Stimulated activated CD4-positive, alpha-beta T cell treated with anti-CD3 and anti-CD28 coated beads, Interleukin-1b, Interleukin-23, amount 100 ng/mL, for 48 hours (primary cell): ENCODE results near the gene MRPL51.
"Not testable (repeated sequence)": the region's sequence is repeated elsewhere in the genome, so short reads cannot be mapped to it uniquely, and the experiment has no call there.

Source experiments
- DNase-seq: peaks from one replicate; pipeline ENCODE4 v3.0.0-alpha.2; 2020

The MRPL51 gene

GRCh38 chr12:6530576-6531260 lies 37.7 kb upstream of the MRPL51 start:
- DNase-seq = no peak

DNA sequence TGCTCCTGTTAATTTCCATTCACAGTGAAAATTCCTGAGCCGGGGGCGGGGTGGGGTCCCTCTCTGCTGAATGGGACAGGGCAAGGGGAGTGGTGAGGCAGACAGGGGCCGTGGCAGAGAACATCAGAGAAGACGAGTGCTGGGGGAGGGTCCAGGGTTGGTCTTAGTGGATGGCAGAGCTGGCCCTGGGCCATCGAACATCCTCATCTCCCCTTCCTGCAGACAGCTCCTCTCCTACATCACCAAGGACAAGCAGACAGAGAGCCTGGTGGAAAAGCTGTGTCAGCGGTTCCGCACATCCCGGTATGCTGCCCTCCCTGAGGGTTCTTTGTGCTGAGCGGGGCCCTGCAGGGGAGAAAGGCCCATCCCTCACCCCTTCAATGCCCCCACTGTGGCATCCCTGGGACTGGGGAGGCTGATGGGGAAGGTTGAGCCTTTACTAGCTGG lies 36.3 kb upstream of the MRPL51 start:
- no peak for DNase-seq

DNA sequence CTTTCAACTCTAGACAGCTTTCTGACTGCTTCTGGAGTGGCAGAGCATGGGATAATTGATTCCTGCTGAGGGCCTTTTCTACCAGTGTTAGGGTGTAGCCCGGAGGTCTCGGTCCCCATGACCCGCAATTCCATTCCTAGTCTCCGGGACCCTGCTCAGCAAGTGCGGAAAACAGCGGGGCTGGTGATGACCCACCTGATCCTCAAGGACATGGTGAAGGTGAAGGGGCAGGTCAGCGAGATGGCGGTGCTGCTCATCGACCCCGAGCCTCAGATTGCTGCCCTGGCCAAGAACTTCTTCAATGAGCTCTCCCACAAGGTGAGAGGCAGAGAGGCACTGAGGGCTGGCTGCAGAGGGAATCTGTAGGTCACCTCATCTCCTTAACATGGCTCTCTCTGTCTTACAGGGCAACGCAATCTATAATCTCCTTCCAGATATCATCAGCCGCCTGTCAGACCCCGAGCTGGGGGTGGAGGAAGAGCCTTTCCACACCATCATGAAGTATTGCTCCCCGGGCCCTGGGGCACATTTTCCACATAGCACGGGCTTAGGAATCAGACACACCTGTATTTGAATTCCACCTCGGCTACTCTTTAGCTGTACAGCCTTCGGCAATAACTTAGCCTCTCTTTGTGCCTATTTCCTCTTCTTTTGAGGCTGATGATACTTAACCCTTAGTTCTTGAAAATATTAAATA lies 35.6 kb upstream of the MRPL51 start:
- DNase-seq = no peak

DNA sequence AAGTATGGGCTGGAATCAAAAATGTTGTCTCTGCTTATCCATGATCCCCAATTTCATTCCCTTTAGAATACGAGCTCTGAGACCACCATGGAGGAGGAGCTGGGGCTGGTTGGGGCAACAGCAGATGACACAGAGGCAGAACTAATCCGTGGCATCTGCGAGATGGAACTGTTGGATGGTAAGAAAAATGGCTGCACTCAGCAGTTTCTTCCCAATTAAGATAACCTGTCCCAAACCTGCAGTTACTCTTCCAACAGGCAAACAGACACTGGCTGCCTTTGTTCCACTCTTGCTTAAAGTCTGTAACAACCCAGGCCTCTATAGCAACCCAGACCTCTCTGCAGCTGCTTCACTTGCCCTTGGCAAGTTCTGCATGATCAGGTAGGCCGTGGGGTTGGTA lies 34.6 kb upstream of the MRPL51 start:
- no peak for DNase-seq

DNA sequence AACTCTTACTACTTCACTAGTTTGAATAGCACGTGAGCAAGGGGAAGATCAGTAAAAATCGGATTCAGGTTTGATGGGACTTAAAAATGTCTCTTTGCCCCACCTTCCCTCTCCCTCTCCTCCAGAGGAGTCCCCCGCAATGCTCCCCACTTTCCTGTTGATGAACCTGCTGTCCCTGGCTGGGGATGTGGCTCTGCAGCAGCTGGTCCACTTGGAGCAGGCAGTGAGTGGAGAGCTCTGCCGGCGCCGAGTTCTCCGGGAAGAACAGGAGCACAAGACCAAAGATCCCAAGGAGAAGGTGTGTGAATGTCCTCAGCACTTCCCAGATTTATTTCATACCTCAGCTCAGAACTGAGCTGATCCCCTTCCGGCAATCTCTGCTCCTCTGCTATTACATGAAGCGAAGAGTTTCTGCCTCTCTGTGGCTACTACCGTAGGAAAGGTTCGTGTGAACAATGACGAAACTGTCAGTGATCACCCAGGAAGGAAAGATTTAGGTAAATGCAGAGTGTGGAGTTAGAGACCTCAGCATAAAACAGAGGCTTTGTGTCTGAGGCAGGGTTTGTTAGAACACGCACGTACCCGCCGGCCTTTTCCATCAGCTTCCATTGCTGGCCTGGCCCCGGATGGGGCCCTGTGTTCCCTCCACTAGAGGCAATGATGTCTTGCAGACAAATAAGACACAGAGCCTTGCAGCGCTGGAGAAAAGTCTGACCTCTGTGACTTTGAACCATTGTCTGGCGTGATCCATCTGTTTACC lies 33.9 kb upstream of the MRPL51 start:
- no peak for DNase-seq

- DNase-seq = no peak
Measured at GRCh38 chr12:6526201-6526600, 33.1 kb upstream of the MRPL51 start.

GRCh38 chr12:6524648-6525047 lies 31.6 kb upstream of the MRPL51 start:
- no peak for DNase-seq

DNA sequence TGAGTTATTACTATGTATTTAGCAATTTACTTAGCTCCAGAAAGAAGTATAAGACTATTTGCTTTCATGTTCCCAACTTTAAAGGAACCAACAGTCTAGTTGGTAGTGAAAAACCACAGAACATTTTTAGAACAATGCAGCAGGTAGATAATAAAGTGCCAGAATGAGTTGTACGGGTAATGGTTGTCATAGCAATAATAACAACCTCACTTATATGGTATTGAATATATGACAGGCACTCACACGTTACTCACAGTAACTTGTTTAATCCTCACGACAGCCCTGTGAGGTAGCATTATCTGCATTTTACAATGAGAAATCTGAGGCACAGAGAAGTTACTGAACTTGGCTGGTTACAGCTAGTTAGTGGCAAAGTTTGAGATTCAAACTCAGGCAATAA lies 30.6 kb upstream of the MRPL51 start:
- DNase-seq = no peak

DNA sequence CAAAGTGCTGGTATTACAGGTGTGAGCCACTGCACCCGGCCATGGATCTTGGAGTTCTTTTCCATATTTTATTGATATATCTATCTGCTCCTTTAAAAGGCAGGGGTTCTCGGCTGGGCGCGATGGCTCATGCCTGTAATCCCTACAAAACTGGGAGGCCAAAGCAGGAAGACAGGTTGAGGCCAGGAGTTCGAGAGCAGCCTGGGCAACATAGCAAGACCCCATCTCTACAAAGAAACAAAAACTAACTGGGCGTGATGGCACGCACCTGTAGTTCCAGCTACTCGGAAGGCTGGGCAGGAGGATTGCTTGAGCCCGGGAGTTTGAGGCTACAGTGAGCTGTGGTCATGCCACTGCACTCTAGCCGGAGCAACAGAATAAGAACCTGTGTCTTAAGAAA lies 29.1 kb upstream of the MRPL51 start:
- no peak for DNase-seq

DNA sequence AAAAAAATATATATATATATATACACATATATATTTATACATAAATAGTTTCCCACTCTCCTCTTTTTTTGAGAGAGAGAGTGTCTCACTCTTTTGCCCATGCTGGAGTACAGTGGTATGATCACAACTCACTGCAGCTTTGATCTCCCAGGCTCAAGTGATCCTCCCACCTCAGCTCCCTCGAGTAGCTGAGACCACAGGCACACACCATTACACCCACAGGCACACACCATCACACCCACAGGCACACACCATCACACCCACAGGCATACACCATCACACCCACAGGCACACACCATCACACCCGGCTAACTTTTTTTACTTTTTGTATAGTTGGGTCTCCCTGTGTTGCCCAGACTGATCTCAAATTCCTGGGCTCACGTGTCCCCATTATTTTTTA lies 27.1 kb upstream of the MRPL51 start:
- no peak for DNase-seq

DNA sequence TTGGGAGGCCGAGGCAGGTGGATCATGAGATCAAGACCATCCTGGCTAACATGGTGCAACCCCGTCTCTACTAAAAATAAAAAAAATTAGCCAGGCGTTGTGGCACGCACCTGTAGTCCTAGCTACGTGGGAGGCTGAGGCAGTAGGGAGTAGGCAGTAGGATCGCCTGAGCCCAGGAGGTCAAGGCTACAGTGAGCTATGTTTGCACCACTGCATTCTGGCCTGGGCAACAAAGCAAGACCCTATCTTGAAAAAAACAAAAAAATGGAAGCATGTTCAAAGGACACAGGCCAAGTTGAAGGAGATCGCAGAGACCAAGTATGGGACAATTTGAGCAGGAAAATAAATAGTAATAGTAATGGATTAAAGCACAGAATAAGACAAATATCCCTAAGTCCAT lies 15.0 kb upstream of the MRPL51 start:
- DNase-seq = no peak

GRCh38 chr12:6507102-6507998 lies 14.3 kb upstream of the MRPL51 start:
- DNase-seq = no peak

DNA sequence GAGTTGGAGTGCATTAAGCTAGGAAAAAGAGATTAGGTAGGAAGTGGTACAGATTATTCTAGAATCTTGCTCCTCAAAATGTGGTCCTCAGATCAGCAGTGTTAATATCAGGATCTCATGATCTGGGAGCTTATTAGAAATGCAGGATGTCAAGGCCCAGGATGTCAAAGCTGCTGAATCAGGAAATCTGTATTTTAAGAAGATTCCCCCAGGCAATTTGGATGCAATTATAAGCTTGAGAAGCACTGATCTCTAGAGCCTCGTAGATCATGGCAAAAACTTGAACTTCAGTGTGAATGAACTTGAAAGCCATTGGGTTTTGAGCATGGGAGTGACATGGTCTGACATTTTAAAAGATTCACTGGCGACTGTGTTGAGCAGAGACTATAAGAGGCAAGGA lies 7.4 kb upstream of the MRPL51 start:
- DNase-seq = no peak

- DNase-seq = not testable (repeated sequence)
Measured at GRCh38 chr12:6497291-6497690, 4.2 kb upstream of the MRPL51 start.

- DNase-seq = no peak
Measured at GRCh38 chr12:6494968-6495367, 1.9 kb upstream of the MRPL51 start.

GRCh38 chr12:6494258-6494743 lies 1.2 kb upstream of the MRPL51 start:
- no peak for DNase-seq

- peak; percentile 98 for DNase-seq
Measured at GRCh38 chr12:6493497-6494257, 615 bp upstream of the MRPL51 start, which contains the start of gene NCAPD2. NCAPD2 (plus strand) TSS chr12:6494102; CDS start chr12:6495099, 997 bp downstream.

- DNase-seq = not testable (repeated sequence)
Measured at GRCh38 chr12:6490673-6491072, 2.4 kb downstream of the MRPL51 start.

DNA sequence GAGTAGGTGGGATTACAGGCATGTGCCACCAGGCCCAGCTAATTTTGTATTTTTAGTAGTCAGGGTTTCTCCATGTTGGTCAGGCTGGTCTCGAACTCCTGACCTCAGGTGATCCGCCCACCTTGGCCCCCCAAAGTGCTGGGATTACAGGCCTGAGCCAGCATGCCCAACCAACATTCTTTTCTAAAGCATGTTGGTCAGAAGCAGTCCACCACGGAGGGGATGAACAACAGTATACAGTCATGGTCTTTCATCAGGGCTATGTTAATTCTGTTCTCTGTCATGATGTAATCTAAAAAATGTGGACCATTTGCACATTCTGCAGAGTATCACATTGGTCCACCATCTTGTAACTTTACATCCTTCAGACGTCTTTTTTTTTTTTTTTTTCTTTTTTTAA lies 3.6 kb downstream of the MRPL51 start:
- no peak for DNase-seq

DNA sequence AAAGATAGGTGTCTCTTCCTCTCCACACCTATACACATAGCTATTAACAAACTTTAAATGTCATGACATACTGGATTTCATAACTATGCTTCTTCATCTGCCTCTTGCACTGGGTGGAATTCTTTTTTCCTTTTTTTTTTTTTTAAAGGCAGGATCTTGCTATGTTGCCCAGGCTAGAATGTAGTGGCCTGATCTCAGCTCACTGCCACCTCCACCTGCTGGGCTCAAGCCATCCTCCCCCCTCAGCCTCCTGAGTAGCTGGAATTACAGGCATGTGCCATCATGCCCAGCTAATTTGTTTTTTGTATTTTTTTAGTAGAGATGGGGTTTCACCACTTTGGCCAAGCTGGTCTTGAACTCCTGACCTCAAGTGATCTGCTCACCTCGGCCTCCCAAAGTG lies 4.8 kb downstream of the MRPL51 start:
- no peak for DNase-seq

GRCh38 chr12:6478416-6478815 lies 14.6 kb downstream of the MRPL51 start:
- DNase-seq = no peak
